GM12878 (cell line): ENCODE data around the gene KIAA1328. TPM values are rescaled to one million over a fixed set of nuclear protein-coding genes. Genes with fewer than 3 reads are reported as not detected.

Experiments used
- ATAC-seq: fragments of 200-7000 bp; cut with Tn5 transposase; 3 replicates; pipeline ENCODE4 v1.9.1; 2020; ENCODE audit warnings: mild to moderate bottlenecking, moderate library complexity
- BruUV-seq: library from RNA; stranded (reverse); fragments of 400-500 nt; replicated peaks from 2 replicates; lab custom pipeline; 2021; lab: Mats Ljungman, UMichigan
- CTCF ChIA-PET: fragments of 300-600 bp; sonication (Branson Sonifier 250); formaldehyde crosslinking; extraction: SDS; loops from one replicate; lab custom pipeline; 2021; ENCODE audit warnings: inconsistent platforms; lab: Yijun Ruan, JAX
- POLR2A ChIA-PET: fragments of 350-600 bp; formaldehyde crosslinking; extraction: SDS; loops from one replicate; lab custom pipeline; 2021; ENCODE audit warnings: inconsistent platforms; lab: Charles Lee
- RAD21 ChIA-PET: fragments of 300-600 bp; sonication (Branson Sonifier 250); formaldehyde crosslinking; loops from one replicate; lab custom pipeline; 2023; ENCODE audit warnings: antibody characterized with exemption; ENCODE audit not compliant: unreplicated experiment; lab: Charles Lee
- SMC1A ChIA-PET: fragments of 300-600 bp; sonication (Branson Sonifier 250); formaldehyde crosslinking; loops from one replicate; lab custom pipeline; 2023; ENCODE audit not compliant: unreplicated experiment, uncharacterized antibody; lab: Charles Lee
- DNase-seq: peaks from one replicate; pipeline ENCODE4 v3.0.0-alpha.2; 2011; ENCODE audit warnings: low read depth, low spot score
- FAIRE-seq: peaks from 3 replicates; lab custom pipeline; 2011; peaks lifted over from hg19 to GRCh38; lab: Jason Lieb, UNC
- H2AFZ ChIP-seq: 2 replicates; pipeline ENCODE4 v1.6.0; 2011; ENCODE audit warnings: low read depth, low read length, control low read depth; ENCODE audit not compliant: control insufficient read depth
- H3K27ac ChIP-seq: 2 replicates; pipeline ENCODE4 v1.5.1; 2011; ENCODE audit warnings: control low read depth; ENCODE audit not compliant: control insufficient read depth, insufficient read depth
- H3K27me3 ChIP-seq, 2 experiments: replicated peaks in 1 of 2; 2 replicates each; pipeline versions ENCODE4 v1.6.0 to v1.6.1; 2011; ENCODE audit warnings: low read length in 1 of 2; ENCODE audit not compliant: control insufficient read depth in 2 of 2, insufficient read depth in 2 of 2
- H3K36me3 ChIP-seq, 2 experiments: 2 replicates each; pipeline ENCODE4 v1.5.1; 2011; ENCODE audit warnings: low read length in 1 of 2; ENCODE audit not compliant: control insufficient read depth in 2 of 2, insufficient read depth in 2 of 2
- H3K4me1 ChIP-seq: 2 replicates; pipeline ENCODE4 v1.6.1; 2011; ENCODE audit warnings: mild to moderate bottlenecking, low read length, moderate library complexity, mixed read lengths; ENCODE audit not compliant: control insufficient read depth, insufficient read depth
- H3K4me2 ChIP-seq: 2 replicates; pipeline ENCODE4 v1.6.0; 2011; ENCODE audit warnings: control low read depth; ENCODE audit not compliant: control insufficient read depth, insufficient read depth
- H3K4me3 ChIP-seq: fragments of 200-600 bp; sonication (generic); 2 replicates; pipeline ENCODE4 v1.5.1; 2016
- H3K79me2 ChIP-seq: 2 replicates; pipeline ENCODE4 v1.6.0; 2011; ENCODE audit warnings: low read length; ENCODE audit not compliant: control insufficient read depth, insufficient read depth
- H3K9ac ChIP-seq: 2 replicates; pipeline ENCODE4 v1.8.0; 2011; ENCODE audit warnings: low read length, control low read depth, mixed read lengths; ENCODE audit not compliant: control insufficient read depth, insufficient read depth
- H3K9me3 ChIP-seq: replicated peaks from 3 replicates; pipeline ENCODE4 v1.5.1; 2011; ENCODE audit warnings: mild to moderate bottlenecking, low read length; ENCODE audit not compliant: control insufficient read depth, insufficient read depth
- H4K20me1 ChIP-seq: 2 replicates; pipeline ENCODE4 v1.6.0; 2011; ENCODE audit not compliant: control insufficient read depth, insufficient read depth
- BHLHE40 ChIP-seq, 2 experiments: fragments of 450-650 bp in 1 of 2; IDR thresholded peaks; 2 replicates each; pipeline ENCODE4 v1.6.1; 2011 to 2017; ENCODE audit warnings: low read depth in 2 of 2, borderline replicate concordance in 1 of 2, improper control_type of control experiment in 1 of 2, low read length in 1 of 2, mild to moderate bottlenecking in 1 of 2
- CEBPB ChIP-seq, 2 experiments: fragments of 150-350 bp in 1 of 2; IDR thresholded peaks; 2 replicates each; pipeline ENCODE4 v1.6.1; 2012 to 2014; ENCODE audit warnings: low read depth in 2 of 2, low read length in 2 of 2, borderline replicate concordance in 1 of 2, inconsistent platforms in 1 of 2
- IKZF2 ChIP-seq, 2 experiments: fragments of 450-650 bp; IDR thresholded peaks; 2 replicates each; pipeline ENCODE4 v1.6.1; 2017; ENCODE audit warnings: mild to moderate bottlenecking in 2 of 2, moderate library complexity in 2 of 2
- NFYB ChIP-seq: IDR thresholded peaks from 2 replicates; pipeline ENCODE4 v1.6.1; 2011; ENCODE audit warnings: low read depth, mild to moderate bottlenecking, low read length, improper control_type of control experiment, moderate library complexity; ENCODE audit not compliant: insufficient read depth
- POLR2A ChIP-seq: IDR thresholded peaks from 2 replicates; pipeline ENCODE4 v1.6.1; 2011; ENCODE audit warnings: low read depth, mild to moderate bottlenecking, low read length
- POLR2AphosphoS5 ChIP-seq: IDR thresholded peaks from 2 replicates; pipeline ENCODE4 v1.6.1; 2011; ENCODE audit warnings: mild to moderate bottlenecking, low read length, inconsistent platforms
- ZBED1 ChIP-seq: IDR thresholded peaks from 2 replicates; pipeline ENCODE4 v1.6.1; 2016; ENCODE audit warnings: borderline replicate concordance
- ZNF384 ChIP-seq: IDR thresholded peaks from 2 replicates; pipeline ENCODE4 v1.6.1; 2012; ENCODE audit warnings: low read depth, mild to moderate bottlenecking, low read length, improper control_type of control experiment, borderline replicate concordance
- WGBS: methylation state at CpG from one replicate; pipeline ENCODE4 v1.1.6; 2016; ENCODE audit warnings: low lambda C conversion rate; ENCODE audit not compliant: insufficient replicate concordance, insufficient coverage; ENCODE audit errors: missing lambda C conversion rate; 5-methylcytosine and 5-hydroxymethylcytosine counted together
- in situ Hi-C: fragments of 300-500 bp; cut with MboI; formaldehyde crosslinking; loops from 9 replicates; pipeline ENCODE4 v1.14.3; 2018; ENCODE audit warnings: mixed read lengths
- intact Hi-C: fragments of 100-400 bp; cut with micrococcal nuclease; formaldehyde crosslinking; loops from one replicate; pipeline ENCODE4 v1.14.2; 2022; ENCODE audit not compliant: unreplicated experiment
- polyA plus RNA-seq, 11 experiments: library from polyadenylated mRNA; depleted of rRNA in 4 of 11; unstranded in 6 of 11; stranded (reverse) in 5 of 11; fragments of >200 nt; fragmentation: Nextera tagmentation in 4 of 11; fragmentation: Illumina TruSeq in 1 of 11; extraction: Ambion mirVana in 4 of 11; extraction: Trizol in 1 of 11; gene quantifications; 1 replicate in 1 of 11; 2 replicates in 10 of 11; pipeline versions ENCODE4 v1.2.1 to v1.2.3, GENCODE V29; 2011 to 2016; ENCODE audit warnings: inconsistent platforms in 2 of 11, missing spikeins in 2 of 11, low read depth in 1 of 11
- total RNA-seq, 4 experiments: library from RNA; depleted of rRNA in 3 of 4; stranded (reverse); fragments of >200 nt in 3 of 4; fragmentation: Illumina TruSeq in 1 of 4; extraction: Trizol in 1 of 4; gene quantifications; 2 replicates each; pipeline versions ENCODE4 v1.2.1 to v1.2.3, GENCODE V29; 2013 to 2021
- TF ChIP-seq, protein P1 (sequence below): fragments of 150-350 bp; IDR thresholded peaks from 2 replicates; pipeline ENCODE4 v1.6.1; 2016; ENCODE audit warnings: low read depth, low read length
- TF ChIP-seq, protein P2 (sequence below): IDR thresholded peaks from 2 replicates; pipeline ENCODE4 v1.6.1; 2012; ENCODE audit warnings: low read depth, low read length, improper control_type of control experiment
- TF ChIP-seq, protein P3 (sequence below): IDR thresholded peaks from 2 replicates; pipeline ENCODE4 v1.6.1; 2012; ENCODE audit warnings: low read depth, low read length, improper control_type of control experiment
- TF ChIP-seq, protein P4 (sequence below): fragments of 450-650 bp; IDR thresholded peaks from 2 replicates; pipeline ENCODE4 v1.6.1; 2017; ENCODE audit warnings: mild to moderate bottlenecking

KIAA1328 gene
- total and polyA plus RNA-seq, 10 of the 15 experiments (the other 5 are each of a cell fraction or from before 2014, with no cell fraction given): 3.1 to 7.1 (median 4.6) TPM

DNA sequence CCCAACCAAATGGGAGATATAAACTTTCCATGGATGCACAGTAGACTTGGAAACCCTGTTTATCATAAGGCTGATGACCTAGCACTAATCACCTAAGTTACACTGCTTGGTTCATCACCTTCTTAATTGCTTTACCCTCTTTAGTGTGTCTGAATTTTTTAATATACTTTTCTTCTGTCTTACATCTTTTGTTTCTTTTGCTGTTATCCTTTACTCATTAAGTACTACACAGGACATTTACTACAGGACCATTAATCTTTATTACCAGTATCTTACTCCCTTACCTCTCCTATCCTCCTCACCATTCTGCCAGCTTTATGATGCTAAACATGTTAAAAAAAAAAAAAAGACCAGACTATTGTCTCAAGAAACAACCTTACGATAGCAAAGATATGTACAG is 333.6 kb downstream of the KIAA1328 start (continued):
- TF ChIP-seq ZNF384 (no peak), POLR2AphosphoS5 (no peak), IKZF2 (IDR thresholded peaks at IDR 0.05) (no peak), BHLHE40 (IDR thresholded peaks at IDR 0.05; ENCODE audit: borderline replicate concordance in 1 of 2, low read depth in 2 of 2, low read length in 1 of 2) (no peak), NFYB (no peak)
- TF ChIP-seq, protein P1, sequence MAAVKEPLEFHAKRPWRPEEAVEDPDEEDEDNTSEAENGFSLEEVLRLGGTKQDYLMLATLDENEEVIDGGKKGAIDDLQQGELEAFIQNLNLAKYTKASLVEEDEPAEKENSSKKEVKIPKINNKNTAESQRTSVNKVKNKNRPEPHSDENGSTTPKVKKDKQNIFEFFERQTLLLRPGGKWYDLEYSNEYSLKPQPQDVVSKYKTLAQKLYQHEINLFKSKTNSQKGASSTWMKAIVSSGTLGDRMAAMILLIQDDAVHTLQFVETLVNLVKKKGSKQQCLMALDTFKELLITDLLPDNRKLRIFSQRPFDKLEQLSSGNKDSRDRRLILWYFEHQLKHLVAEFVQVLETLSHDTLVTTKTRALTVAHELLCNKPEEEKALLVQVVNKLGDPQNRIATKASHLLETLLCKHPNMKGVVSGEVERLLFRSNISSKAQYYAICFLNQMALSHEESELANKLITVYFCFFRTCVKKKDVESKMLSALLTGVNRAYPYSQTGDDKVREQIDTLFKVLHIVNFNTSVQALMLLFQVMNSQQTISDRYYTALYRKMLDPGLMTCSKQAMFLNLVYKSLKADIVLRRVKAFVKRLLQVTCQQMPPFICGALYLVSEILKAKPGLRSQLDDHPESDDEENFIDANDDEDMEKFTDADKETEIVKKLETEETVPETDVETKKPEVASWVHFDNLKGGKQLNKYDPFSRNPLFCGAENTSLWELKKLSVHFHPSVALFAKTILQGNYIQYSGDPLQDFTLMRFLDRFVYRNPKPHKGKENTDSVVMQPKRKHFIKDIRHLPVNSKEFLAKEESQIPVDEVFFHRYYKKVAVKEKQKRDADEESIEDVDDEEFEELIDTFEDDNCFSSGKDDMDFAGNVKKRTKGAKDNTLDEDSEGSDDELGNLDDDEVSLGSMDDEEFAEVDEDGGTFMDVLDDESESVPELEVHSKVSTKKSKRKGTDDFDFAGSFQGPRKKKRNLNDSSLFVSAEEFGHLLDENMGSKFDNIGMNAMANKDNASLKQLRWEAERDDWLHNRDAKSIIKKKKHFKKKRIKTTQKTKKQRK: no peak
- TF ChIP-seq, protein P2, sequence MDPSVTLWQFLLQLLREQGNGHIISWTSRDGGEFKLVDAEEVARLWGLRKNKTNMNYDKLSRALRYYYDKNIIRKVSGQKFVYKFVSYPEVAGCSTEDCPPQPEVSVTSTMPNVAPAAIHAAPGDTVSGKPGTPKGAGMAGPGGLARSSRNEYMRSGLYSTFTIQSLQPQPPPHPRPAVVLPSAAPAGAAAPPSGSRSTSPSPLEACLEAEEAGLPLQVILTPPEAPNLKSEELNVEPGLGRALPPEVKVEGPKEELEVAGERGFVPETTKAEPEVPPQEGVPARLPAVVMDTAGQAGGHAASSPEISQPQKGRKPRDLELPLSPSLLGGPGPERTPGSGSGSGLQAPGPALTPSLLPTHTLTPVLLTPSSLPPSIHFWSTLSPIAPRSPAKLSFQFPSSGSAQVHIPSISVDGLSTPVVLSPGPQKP: no peak

DNA sequence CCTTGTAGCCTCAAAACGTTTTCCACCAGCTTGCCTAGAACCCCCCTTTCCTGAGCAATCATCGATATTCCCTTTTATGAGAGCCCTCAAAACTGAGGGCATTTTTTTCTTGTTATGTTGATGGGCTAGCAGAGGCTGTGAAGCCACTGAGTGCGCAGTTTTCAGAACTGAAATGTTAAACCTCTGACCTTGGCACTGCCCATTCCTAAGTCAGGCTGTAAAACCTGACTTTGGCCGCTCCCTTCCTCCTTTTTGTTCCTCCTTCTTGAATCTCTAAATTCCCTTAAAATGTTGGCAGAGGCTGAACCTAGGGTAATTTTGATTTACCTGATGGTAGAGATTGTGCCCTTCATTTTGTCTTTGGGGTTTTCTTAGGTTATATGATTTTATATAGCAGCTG is 334.2 kb downstream of the KIAA1328 start:
- Histone ChIP-seq H3K4me2 (no peak overlapping the region), H2AFZ (no peak overlapping the region), H3K9ac (no peak overlapping the region), H3K4me3 (no peak overlapping the region), H3K27ac (no peak overlapping the region), H3K27me3 (no peaks in the 10 kb centered on the region), H3K36me3 (no peaks in the 10 kb centered on the region), H4K20me1 (no peaks in the 10 kb centered on the region), H3K79me2 (no peaks in the 10 kb centered on the region), H3K4me1 (no peaks in the 10 kb centered on the region), H3K9me3 (no peaks in the 10 kb centered on the region)
- FAIRE-seq (no peak), ATAC-seq (no peak), DNase-seq (no peak)
- BruUV-seq: no TSS peak
- CTCF ChIA-PET: no interaction called here
- in situ Hi-C loops: no loop called here
- SMC1A ChIA-PET: interaction anchor here (1.0 kb wide), 1 partner anchor 12 kb away, joined by 3 read pairs; no protein-coding TSS in a partner anchor
- 57% methylated on average over 4 of the region's 4 CpGs for WGBS
- POLR2A ChIA-PET: no interaction called here
- TF ChIP-seq ZBED1 (no peak), CEBPB (IDR thresholded peaks at IDR 0.05; ENCODE audit: borderline replicate concordance in 1 of 2, low read depth in 2 of 2, low read length in 2 of 2) (no peak), POLR2A (no peak), ZNF384 (no peak)
- TF ChIP-seq, protein P3, sequence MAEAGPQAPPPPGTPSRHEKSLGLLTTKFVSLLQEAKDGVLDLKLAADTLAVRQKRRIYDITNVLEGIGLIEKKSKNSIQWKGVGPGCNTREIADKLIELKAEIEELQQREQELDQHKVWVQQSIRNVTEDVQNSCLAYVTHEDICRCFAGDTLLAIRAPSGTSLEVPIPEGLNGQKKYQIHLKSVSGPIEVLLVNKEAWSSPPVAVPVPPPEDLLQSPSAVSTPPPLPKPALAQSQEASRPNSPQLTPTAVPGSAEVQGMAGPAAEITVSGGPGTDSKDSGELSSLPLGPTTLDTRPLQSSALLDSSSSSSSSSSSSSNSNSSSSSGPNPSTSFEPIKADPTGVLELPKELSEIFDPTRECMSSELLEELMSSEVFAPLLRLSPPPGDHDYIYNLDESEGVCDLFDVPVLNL: no peak
- TF ChIP-seq, protein P4, sequence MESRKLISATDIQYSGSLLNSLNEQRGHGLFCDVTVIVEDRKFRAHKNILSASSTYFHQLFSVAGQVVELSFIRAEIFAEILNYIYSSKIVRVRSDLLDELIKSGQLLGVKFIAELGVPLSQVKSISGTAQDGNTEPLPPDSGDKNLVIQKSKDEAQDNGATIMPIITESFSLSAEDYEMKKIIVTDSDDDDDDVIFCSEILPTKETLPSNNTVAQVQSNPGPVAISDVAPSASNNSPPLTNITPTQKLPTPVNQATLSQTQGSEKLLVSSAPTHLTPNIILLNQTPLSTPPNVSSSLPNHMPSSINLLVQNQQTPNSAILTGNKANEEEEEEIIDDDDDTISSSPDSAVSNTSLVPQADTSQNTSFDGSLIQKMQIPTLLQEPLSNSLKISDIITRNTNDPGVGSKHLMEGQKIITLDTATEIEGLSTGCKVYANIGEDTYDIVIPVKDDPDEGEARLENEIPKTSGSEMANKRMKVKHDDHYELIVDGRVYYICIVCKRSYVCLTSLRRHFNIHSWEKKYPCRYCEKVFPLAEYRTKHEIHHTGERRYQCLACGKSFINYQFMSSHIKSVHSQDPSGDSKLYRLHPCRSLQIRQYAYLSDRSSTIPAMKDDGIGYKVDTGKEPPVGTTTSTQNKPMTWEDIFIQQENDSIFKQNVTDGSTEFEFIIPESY: no peak
- intact Hi-C loops: no loop called here
- RAD21 ChIA-PET: no interaction called here
